CD4-positive, alpha-beta T cell (primary cell): Measurements from ENCODE around the gene APOL3. TPM values are rescaled to one million over a fixed set of nuclear protein-coding genes. Genes with fewer than 3 reads are reported as not detected.

Source experiments
- ATAC-seq: fragments of 200-7000 bp; cut with Tn5 transposase; one replicate; pipeline ENCODE4 v1.10.0; 2022; ENCODE audit warnings: mild to moderate bottlenecking; ENCODE audit not compliant: poor library complexity
- CTCF ChIA-PET: fragments of 350-600 bp; sonication (Branson Sonifier 250); formaldehyde crosslinking; loops from one replicate; lab custom pipeline; 2021; ENCODE audit warnings: antibody characterized with exemption, inconsistent platforms; lab: Charles Lee
- POLR2A ChIA-PET: fragments of 350-600 bp; sonication (Branson Sonifier 250); formaldehyde crosslinking; loops from one replicate; lab custom pipeline; 2021; ENCODE audit warnings: antibody characterized with exemption, inconsistent platforms; lab: Charles Lee
- DNase-seq, 14 experiments: peaks; one replicate each; pipeline ENCODE4 v3.0.0-alpha.2; 2013 to 2020; ENCODE audit warnings: mixed read lengths in 2 of 14
- H3K27ac ChIP-seq, 2 donors: one replicate each; pipeline versions ENCODE4 v1.5.1 to v1.7.0; 2013; ENCODE audit warnings: low read length in 2 of 2, low read depth in 1 of 2, mild to moderate bottlenecking in 1 of 2
- H3K27me3 ChIP-seq, 2 experiments: 1 replicate in 1 of 2; 2 replicates in 1 of 2; pipeline versions ENCODE4 v1.6.1 to v1.7.0; 2013; ENCODE audit warnings: low read length in 2 of 2, control low read depth in 1 of 2, mild to moderate bottlenecking in 1 of 2, moderate library complexity in 1 of 2; ENCODE audit not compliant: insufficient read depth in 2 of 2, control insufficient read depth in 1 of 2
- H3K36me3 ChIP-seq: one replicate; pipeline ENCODE4 v1.6.1; 2013; ENCODE audit warnings: low read length, control low read depth; ENCODE audit not compliant: insufficient read depth
- H3K4me1 ChIP-seq: one replicate; pipeline ENCODE4 v1.6.1; 2013; ENCODE audit warnings: low read length, control low read depth; ENCODE audit not compliant: insufficient read depth
- H3K4me3 ChIP-seq: one replicate; pipeline ENCODE4 v1.5.1; 2013; ENCODE audit warnings: mild to moderate bottlenecking, low read length, moderate library complexity
- H3K9me3 ChIP-seq, 2 experiments: 1 replicate in 1 of 2; 2 replicates in 1 of 2; pipeline versions ENCODE4 v1.6.1 to v1.7.0; 2013; ENCODE audit warnings: low read length in 2 of 2, mild to moderate bottlenecking in 2 of 2, control low read depth in 1 of 2, moderate library complexity in 1 of 2; ENCODE audit not compliant: control insufficient read depth in 1 of 2, insufficient read depth in 1 of 2
- H3K27ac Mint-ChIP-seq: one replicate; pipeline ENCODE4 v1.8.0; 2020; ENCODE audit warnings: mixed read lengths
- H3K27me3 Mint-ChIP-seq: one replicate; pipeline ENCODE4 v1.8.0; 2021; ENCODE audit warnings: mixed read lengths
- H3K36me3 Mint-ChIP-seq: one replicate; pipeline ENCODE4 v1.8.0; 2021; ENCODE audit warnings: low read depth, mixed read lengths
- H3K4me1 Mint-ChIP-seq: one replicate; pipeline ENCODE4 v1.8.0; 2021; ENCODE audit warnings: low read depth, mixed read lengths
- H3K4me3 Mint-ChIP-seq: one replicate; pipeline ENCODE4 v1.8.0; 2020; ENCODE audit warnings: mild to moderate bottlenecking, mixed read lengths
- H3K9me3 Mint-ChIP-seq: one replicate; pipeline ENCODE4 v1.8.0; 2020; ENCODE audit warnings: mixed read lengths
- CTCF ChIP-seq: fragments of 200-600 bp; IDR thresholded peaks from one replicate; pipeline ENCODE4 v1.8.0; 2022; ENCODE audit warnings: antibody characterized with exemption, mild to moderate bottlenecking
- intact Hi-C, 2 experiments: fragments of 100-400 bp; cut with DNase I in 1 of 2; cut with micrococcal nuclease in 1 of 2; formaldehyde crosslinking; loops; one replicate each; pipeline versions ENCODE4 v1.15.1 to v1.9.0; 2023 to 2025; cut with DNase I, micrococcal nuclease
- total RNA-seq, 174 experiments: library from RNA in 2 of 174; stranded (reverse) in 2 of 174; gene quantifications; one replicate each; pipeline ENCODE4 v1.2.3 and lab custom pipeline; 2021 to 2026

APOL3 gene
- total RNA-seq, 2 experiments from 2014 or later: 111 to 116 TPM

GRCh38 chr22:36196254-36197064, 35.9 kb upstream of the APOL3 start:
- Mint-ChIP-seq H3K27ac (no peak overlapping the region), H3K9me3 (no peaks in the 10 kb centered on the region), H3K4me3 (no peak overlapping the region), H3K4me1 (peaks cover 6% of the 10 kb centered on the region), H3K36me3 (no peaks in the 10 kb centered on the region), H3K27me3 (peaks cover 23% of the 10 kb centered on the region)
- no peak for ATAC-seq
- Histone ChIP-seq H3K4me1 (peaks cover 9% of the 10 kb centered on the region), H3K4me3 (no peak overlapping the region), H3K27ac (no peak overlapping the region), H3K9me3 (no peaks in the 10 kb centered on the region), H3K36me3 (no peaks in the 10 kb centered on the region), H3K27me3 (no peaks in the 10 kb centered on the region)
- no peak for DNase-seq
- no peak for TF ChIP-seq CTCF
- intact Hi-C loops: loop anchor here in 1 of 2 experiments (10.0 kb wide), 1 partner anchor 78 kb away; no protein-coding TSS in a partner anchor
- CTCF ChIA-PET: interaction anchor here (1.8 kb wide), 1 partner anchor 290 kb away, joined by 8 read pairs; no protein-coding TSS in a partner anchor
- POLR2A ChIA-PET: no interaction called here

- Mint-ChIP-seq H3K27ac (no peak overlapping the region), H3K4me3 (no peak overlapping the region), H3K27me3 (peaks cover 18% of the 10 kb centered on the region), H3K4me1 (peaks cover 6% of the 10 kb centered on the region), H3K36me3 (no peaks in the 10 kb centered on the region), H3K9me3 (no peaks in the 10 kb centered on the region)
- ChIA-PET POLR2A (no interaction called here), CTCF (interaction anchor here (0.8 to 1.8 kb wide), 4 partner anchors 22 to 292 kb away, joined by 3 to 8 read pairs (median 4); no protein-coding TSS in a partner anchor)
- Histone ChIP-seq H3K36me3 (no peaks in the 10 kb centered on the region), H3K27ac (no peak overlapping the region), H3K4me3 (no peak overlapping the region), H3K9me3 (no peaks in the 10 kb centered on the region), H3K4me1 (peaks cover 9% of the 10 kb centered on the region), H3K27me3 (no peaks in the 10 kb centered on the region)
- intact Hi-C loops: loop anchor here (1.0 to 10.0 kb wide), 4 partner anchors 80 to 292 kb away; no protein-coding TSS in a partner anchor
- TF ChIP-seq CTCF: peak; percentile 53
- DNase-seq: peak in 13 of 14 experiments; percentile 6 to 64 (median 23)
- peak; percentile 39 for ATAC-seq
These were observed 34.4 kb upstream of the APOL3 start for GRCh38 chr22:36194971-36195370.

GRCh38 chr22:36194385-36194784, 33.8 kb upstream of the APOL3 start:
- peaks cover 0 to 2% of the 10 kb centered on the region in 2 experiments for H3K27me3 ChIP-seq
- H3K27ac ChIP-seq: no peak overlapping the region
- no peaks in the 10 kb centered on the region for H3K9me3 ChIP-seq
- peaks cover 9% of the 10 kb centered on the region for H3K4me1 ChIP-seq
- H3K9me3 Mint-ChIP-seq: no peaks in the 10 kb centered on the region
- no peak for TF ChIP-seq CTCF
- DNase-seq (no peak), ATAC-seq (no peak)
- peaks cover 6% of the 10 kb centered on the region for H3K4me1 Mint-ChIP-seq
- intact Hi-C loops: loop anchor here in 1 of 2 experiments (2.0 to 10.0 kb wide), 2 partner anchors 80 to 292 kb away; no protein-coding TSS in a partner anchor
- peaks cover 18% of the 10 kb centered on the region for H3K27me3 Mint-ChIP-seq
- H3K27ac Mint-ChIP-seq: no peak overlapping the region
- H3K4me3 Mint-ChIP-seq: no peak overlapping the region
- no peak overlapping the region for H3K4me3 ChIP-seq
- no peaks in the 10 kb centered on the region for H3K36me3 Mint-ChIP-seq
- CTCF ChIA-PET: interaction anchor here (0.8 to 1.8 kb wide), 4 partner anchors 23 to 292 kb away, joined by 3 to 8 read pairs (median 4); no protein-coding TSS in a partner anchor
- POLR2A ChIA-PET: no interaction called here
- H3K36me3 ChIP-seq: no peaks in the 10 kb centered on the region
